ENCODE results near the gene DAB2IP.

DNA sequence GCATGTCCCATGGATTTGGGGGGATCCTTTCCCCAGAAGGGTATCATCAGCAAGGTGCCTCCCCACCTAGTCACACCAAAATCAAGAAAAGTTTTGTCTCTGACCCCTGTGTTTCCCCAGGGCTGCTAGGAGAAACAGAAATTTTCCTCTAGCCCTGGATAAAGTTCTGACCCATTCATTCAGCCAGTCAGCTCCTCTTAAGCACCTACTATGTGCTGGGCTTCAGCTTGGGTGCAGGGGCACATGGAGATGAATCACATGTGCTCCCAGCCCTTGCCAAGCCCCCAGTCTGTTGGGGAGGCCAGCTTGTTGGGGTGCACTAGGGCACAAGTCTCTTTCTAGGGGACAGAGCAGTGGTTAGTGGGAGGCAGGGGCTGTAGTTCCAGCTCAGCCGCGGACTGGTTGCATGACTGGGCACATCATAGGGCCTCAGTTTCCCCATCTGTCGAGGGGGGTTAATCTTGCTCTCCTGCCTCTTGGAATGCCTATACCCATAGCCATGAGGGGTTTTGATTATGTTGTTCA is 3.9 kb downstream of the DAB2IP start:
- TF ChIP-seq, protein P1, sequence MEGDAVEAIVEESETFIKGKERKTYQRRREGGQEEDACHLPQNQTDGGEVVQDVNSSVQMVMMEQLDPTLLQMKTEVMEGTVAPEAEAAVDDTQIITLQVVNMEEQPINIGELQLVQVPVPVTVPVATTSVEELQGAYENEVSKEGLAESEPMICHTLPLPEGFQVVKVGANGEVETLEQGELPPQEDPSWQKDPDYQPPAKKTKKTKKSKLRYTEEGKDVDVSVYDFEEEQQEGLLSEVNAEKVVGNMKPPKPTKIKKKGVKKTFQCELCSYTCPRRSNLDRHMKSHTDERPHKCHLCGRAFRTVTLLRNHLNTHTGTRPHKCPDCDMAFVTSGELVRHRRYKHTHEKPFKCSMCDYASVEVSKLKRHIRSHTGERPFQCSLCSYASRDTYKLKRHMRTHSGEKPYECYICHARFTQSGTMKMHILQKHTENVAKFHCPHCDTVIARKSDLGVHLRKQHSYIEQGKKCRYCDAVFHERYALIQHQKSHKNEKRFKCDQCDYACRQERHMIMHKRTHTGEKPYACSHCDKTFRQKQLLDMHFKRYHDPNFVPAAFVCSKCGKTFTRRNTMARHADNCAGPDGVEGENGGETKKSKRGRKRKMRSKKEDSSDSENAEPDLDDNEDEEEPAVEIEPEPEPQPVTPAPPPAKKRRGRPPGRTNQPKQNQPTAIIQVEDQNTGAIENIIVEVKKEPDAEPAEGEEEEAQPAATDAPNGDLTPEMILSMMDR (IDR thresholded peaks at IDR 0.05): no peak
- TF ChIP-seq POLR2A (IDR thresholded peaks at IDR 0.05): no peak

Data from tibial nerve (tissue), 3 donors.